Loucy (cell line): ENCODE data around the gene SETSIP.

ENCODE experiments used
- H2AFZ ChIP-seq: fragments of 200-600 bp; sonication (generic); 2 replicates; pipeline ENCODE4 v1.6.0; 2016; ENCODE audit warnings: antibody characterized with exemption, mild to moderate bottlenecking, low read length, moderate library complexity
- H3F3A ChIP-seq: fragments of 200-600 bp; 2 replicates; pipeline ENCODE4 v1.6.0; 2016; ENCODE audit warnings: antibody characterized with exemption, low read depth, mild to moderate bottlenecking
- H3K27me3 ChIP-seq: fragments of 200-600 bp; sonication (generic); 2 replicates; pipeline ENCODE4 v1.6.1; 2014; ENCODE audit warnings: low read length, mild to moderate bottlenecking; ENCODE audit not compliant: insufficient read depth, poor library complexity, severe bottlenecking
- H3K36me3 ChIP-seq: fragments of 200-600 bp; sonication (generic); 2 replicates; pipeline ENCODE4 v1.6.1; 2016; ENCODE audit warnings: low read length; ENCODE audit not compliant: insufficient read depth
- H3K4me1 ChIP-seq: fragments of 200-600 bp; sonication (generic); 2 replicates; pipeline ENCODE4 v1.5.1; 2014; ENCODE audit warnings: low read length, mild to moderate bottlenecking; ENCODE audit not compliant: insufficient read depth, poor library complexity, severe bottlenecking
- H3K4me2 ChIP-seq: fragments of 200-600 bp; sonication (generic); 2 replicates; pipeline ENCODE4 v1.6.0; 2014; ENCODE audit warnings: antibody characterized with exemption, low read length, low read depth, mild to moderate bottlenecking; ENCODE audit not compliant: poor library complexity, severe bottlenecking
- H3K4me3 ChIP-seq: fragments of 200-600 bp; sonication (generic); 2 replicates; pipeline ENCODE4 v1.5.1; 2014; ENCODE audit warnings: low read length, mild to moderate bottlenecking, mixed read lengths; ENCODE audit not compliant: poor library complexity, severe bottlenecking
- H3K79me2 ChIP-seq: fragments of 200-600 bp; sonication (generic); 2 replicates; pipeline ENCODE4 v1.6.1; 2014; ENCODE audit warnings: low read length; ENCODE audit not compliant: insufficient read depth
- H3K9ac ChIP-seq: fragments of 200-600 bp; sonication (generic); 2 replicates; pipeline ENCODE4 v1.6.0; 2014; ENCODE audit warnings: mild to moderate bottlenecking, low read depth, low read length, moderate library complexity; ENCODE audit not compliant: poor library complexity, severe bottlenecking
- H3K9me2 ChIP-seq: fragments of 200-600 bp; sonication (generic); replicated peaks from 2 replicates; pipeline ENCODE4 v1.6.1; 2016; ENCODE audit warnings: low read depth, low read length, mixed read lengths
- H3K9me3 ChIP-seq: fragments of 200-600 bp; sonication (generic); 2 replicates; pipeline ENCODE4 v1.6.1; 2014; ENCODE audit warnings: mild to moderate bottlenecking, antibody characterized with exemption, low read length, low read depth; ENCODE audit not compliant: insufficient read depth
- H4K20me1 ChIP-seq: fragments of 200-600 bp; sonication (generic); 2 replicates; pipeline ENCODE4 v1.6.0; 2014; ENCODE audit warnings: antibody characterized with exemption, low read length, mild to moderate bottlenecking; ENCODE audit not compliant: insufficient read depth, poor library complexity, severe bottlenecking
- CTCF ChIP-seq: fragments of 200-600 bp; sonication (generic); conservative IDR thresholded peaks from 2 replicates; pipeline ENCODE4 v1.5.1; 2014; ENCODE audit warnings: mild to moderate bottlenecking, antibody characterized with exemption, low read length
- EZH2phosphoT487 ChIP-seq: fragments of 200-600 bp; IDR thresholded peaks from 2 replicates; pipeline ENCODE4 v1.6.1; 2018; ENCODE audit warnings: antibody characterized with exemption, mild to moderate bottlenecking, moderate library complexity, borderline replicate concordance

Gene SETSIP

GRCh38 chr1:92085727-92086126, 10.5 kb upstream of the SETSIP start:
- Histone ChIP-seq H3F3A (no peaks in the 10 kb centered on the region), H4K20me1 (no peaks in the 10 kb centered on the region), H3K9me2 (no peaks in the 10 kb centered on the region), H2AFZ (no peak overlapping the region), H3K9ac (no peak overlapping the region), H3K36me3 (no peaks in the 10 kb centered on the region), H3K27me3 (no peaks in the 10 kb centered on the region), H3K4me1 (peaks cover 13% of the 10 kb centered on the region), H3K79me2 (no peaks in the 10 kb centered on the region; the same call in 1 of the 2 replicates), H3K4me3 (no peak overlapping the region), H3K9me3 (peaks cover 17% of the 10 kb centered on the region; the same call in 1 of the 2 replicates), H3K4me2 (no peak overlapping the region)
- TF ChIP-seq CTCF (no peak), EZH2phosphoT487 (no peak)

- H3K27me3 ChIP-seq, result no peaks in the 10 kb centered on the region
- no peak overlapping the region for H2AFZ ChIP-seq
- H3K9me3 ChIP-seq, result peaks cover 17% of the 10 kb centered on the region; the same call in 1 of the 2 replicates
- H3K9me2 ChIP-seq, result no peaks in the 10 kb centered on the region
- H3K36me3 ChIP-seq, result no peaks in the 10 kb centered on the region
- no peaks in the 10 kb centered on the region for H4K20me1 ChIP-seq
- no peak overlapping the region for H3K4me3 ChIP-seq
- no peaks in the 10 kb centered on the region; the same call in 1 of the 2 replicates for H3K79me2 ChIP-seq
- H3F3A ChIP-seq, result no peaks in the 10 kb centered on the region
- H3K9ac ChIP-seq, result no peak overlapping the region
- peaks cover 17% of the 10 kb centered on the region for H3K4me1 ChIP-seq
- TF ChIP-seq EZH2phosphoT487 (no peak), CTCF (no peak)
- H3K4me2 ChIP-seq, result no peak overlapping the region
These were observed 9.4 kb upstream of the SETSIP start for GRCh38 chr1:92084651-92085050.

- Histone ChIP-seq H2AFZ (peak overlapping the region; percentile 96; the same call in 1 of the 2 replicates), H3K9ac (peak overlapping the region; percentile 75)
- no peak for TF ChIP-seq CTCF
- no peak for TF ChIP-seq EZH2phosphoT487
These were observed 5.8 kb upstream of the SETSIP start for GRCh38 chr1:92081031-92081430.

More at GRCh38 chr1:92081031-92081430, 5.8 kb upstream of the SETSIP start:
- Histone ChIP-seq H3K79me2 (no peaks in the 10 kb centered on the region; the same call in 1 of the 2 replicates), H3K27me3 (no peaks in the 10 kb centered on the region), H3K36me3 (no peaks in the 10 kb centered on the region), H3F3A (no peaks in the 10 kb centered on the region), H3K9me2 (no peaks in the 10 kb centered on the region), H3K9me3 (peaks cover 6% of the 10 kb centered on the region; the same call in 1 of the 2 replicates), H3K4me3 (peak overlapping the region; percentile 80), H3K4me1 (peaks cover 18% of the 10 kb centered on the region), H4K20me1 (no peaks in the 10 kb centered on the region), H3K4me2 (peak overlapping the region; percentile 72)
